NOMO-1 (cell line): ENCODE measurements around the gene LOXL3.
"Not testable (repeated sequence)": the region's sequence is repeated elsewhere in the genome, so short reads cannot be mapped to it uniquely, and the experiment has no call there.

Source experiments
- DNase-seq, 2 experiments: peaks; one replicate each; lab custom pipeline; 2025; ENCODE audit not compliant: unreplicated experiment in 2 of 2; lab: John Stamatoyannopoulos, UW

Gene LOXL3

GRCh38 chr2:74575320-74575719 is 21.6 kb upstream of the LOXL3 start:
- no peak for DNase-seq

DNA sequence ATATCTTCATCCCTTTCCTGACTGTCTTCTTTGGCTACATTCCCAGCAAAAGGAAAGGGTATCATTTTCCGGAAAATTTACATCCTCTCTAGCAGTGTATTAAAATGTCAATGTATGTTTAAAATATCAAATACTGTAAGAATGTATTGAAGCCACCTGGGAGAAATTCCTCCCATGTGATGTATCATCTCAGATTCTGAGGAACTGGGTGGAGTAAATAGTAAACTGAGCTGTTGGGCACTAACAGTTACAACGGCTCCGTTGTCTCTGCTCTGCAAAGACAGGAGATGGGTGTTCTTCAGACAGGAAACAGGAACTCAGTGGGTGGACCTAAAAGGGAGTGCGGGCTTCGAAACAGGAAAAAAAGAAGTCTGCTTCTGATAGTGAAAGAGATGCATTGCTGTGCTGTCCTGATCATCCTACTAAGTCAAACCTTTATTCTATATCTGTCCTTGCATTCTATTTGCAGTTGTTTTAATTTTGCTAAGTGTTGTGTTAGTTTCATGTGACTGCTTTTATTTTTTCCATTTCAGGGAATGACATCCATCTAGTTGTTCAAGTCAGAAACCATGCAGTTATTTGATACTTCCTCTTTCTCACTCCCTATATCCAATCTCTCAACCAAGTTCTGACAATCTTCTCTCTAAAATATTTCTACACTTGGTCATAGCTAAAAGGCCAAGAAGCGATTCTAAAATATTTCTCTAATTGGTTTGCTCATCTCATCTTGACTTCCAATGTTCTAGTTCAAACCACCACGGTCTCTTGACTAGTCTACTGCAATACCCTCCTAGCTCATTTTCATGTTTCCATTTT is 20.2 kb upstream of the LOXL3 start:
- peak; percentile 73 to 86 for DNase-seq

- no peak for DNase-seq
Measured at GRCh38 chr2:74572178-74572925, 18.6 kb upstream of the LOXL3 start.

DNA sequence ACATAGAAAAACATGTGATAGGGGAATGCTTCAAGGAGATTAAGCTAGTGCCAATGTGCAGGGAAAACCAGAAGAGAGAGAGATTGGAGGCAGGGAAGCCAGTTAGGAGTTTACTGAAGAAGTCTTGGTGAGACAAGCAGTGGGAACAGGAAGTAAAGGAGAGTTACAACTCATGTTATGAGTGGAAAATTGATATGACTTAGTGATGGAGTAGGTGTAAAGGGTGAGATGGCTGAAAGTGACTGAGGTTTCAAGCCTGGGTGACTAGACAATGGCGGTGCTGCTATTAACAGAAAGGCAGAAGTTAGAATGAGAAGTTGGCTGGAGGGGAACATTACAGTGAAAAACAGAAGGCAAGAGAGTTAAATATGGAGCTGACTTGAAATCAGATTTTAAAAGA is 17.3 kb upstream of the LOXL3 start:
- peak; percentile 22 to 27 for DNase-seq

DNA sequence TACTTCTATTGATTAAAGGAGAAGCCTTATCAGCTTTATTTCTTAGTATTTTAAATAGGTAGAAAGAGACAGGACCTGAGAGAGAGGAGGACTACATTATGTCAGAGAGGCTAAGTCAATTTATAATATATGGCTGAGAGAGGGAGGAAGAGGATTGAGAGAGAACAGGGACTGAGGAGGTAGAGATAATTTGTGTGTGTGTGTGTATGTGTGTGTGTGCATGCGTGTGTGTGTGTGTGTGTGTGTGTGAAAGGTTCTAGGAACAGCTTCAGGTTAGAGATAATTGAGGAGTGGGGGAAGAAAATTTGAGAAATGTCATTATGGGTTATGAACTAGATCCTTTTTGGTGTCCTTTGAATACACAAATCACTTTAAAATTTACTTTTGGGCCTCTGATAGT is 15.9 kb upstream of the LOXL3 start:
- no peak for DNase-seq

DNA sequence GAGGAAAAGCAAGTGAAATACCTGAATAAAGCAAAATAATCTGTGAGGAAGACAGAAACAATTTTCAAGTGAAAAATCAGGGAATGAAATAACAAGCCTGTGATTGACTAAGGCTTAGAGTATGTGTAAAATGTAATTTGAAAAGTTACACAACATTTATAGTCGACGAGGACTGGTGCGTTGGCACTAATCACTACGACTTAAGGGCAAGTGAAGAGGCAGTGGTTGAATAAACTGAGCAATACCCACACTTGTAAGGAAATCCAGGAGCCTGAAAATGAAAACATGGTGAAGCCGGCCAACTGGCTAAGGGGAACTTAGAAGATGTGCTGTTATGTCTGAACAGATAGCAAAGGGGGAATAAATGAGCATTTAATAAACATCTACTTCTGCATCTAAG is 14.1 kb upstream of the LOXL3 start:
- no peak for DNase-seq

DNA sequence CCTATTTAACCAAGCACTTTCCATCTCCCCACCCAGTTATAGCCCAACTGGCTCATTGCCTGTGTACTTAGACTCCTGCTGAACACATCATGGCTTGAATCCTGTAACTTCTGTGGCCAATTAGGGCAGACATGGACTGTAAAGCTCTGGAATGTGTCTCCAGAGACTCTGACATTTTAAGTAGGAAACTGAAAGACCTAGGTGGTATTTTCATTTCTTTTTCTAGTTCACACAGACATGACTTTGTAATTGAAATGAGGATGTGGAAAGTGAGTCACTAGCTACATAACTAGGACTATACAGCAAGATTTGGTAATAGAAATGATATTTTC is 13.0 kb upstream of the LOXL3 start:
- DNase-seq, result peak in 1 of 2 experiments; percentile 60

DNA sequence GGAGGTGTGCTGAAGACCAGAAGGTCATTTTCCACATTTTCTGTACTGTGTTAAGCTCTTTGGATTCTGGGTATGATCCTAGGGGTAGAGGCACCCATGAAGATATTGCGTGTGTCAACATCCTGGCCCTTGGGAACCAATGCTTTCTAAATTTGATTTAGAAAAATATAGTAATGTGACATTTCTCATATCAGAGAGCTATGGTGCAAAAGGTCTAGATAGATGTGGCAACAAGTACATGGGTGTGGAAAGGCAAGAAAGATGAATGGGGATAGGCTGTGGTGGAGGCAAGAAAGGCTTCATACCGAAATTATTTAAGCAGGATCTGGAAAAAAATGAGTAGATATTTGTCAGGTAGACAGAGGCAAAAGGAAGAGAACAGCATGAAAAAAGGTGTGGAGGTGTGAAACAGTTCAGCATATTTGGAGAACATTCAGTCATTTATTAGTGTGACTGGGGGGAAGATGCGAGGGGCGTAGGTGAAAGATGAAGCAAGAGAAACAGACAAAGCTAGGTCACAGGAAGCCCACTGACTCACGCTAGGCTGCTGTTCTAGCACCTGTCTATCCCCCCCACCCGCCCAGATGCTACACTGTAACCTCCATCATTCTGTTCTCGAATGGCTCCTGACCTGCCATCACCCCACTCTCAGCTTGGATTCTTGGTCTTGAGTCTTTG is 12.5 kb upstream of the LOXL3 start:
- DNase-seq, result no peak

DNA sequence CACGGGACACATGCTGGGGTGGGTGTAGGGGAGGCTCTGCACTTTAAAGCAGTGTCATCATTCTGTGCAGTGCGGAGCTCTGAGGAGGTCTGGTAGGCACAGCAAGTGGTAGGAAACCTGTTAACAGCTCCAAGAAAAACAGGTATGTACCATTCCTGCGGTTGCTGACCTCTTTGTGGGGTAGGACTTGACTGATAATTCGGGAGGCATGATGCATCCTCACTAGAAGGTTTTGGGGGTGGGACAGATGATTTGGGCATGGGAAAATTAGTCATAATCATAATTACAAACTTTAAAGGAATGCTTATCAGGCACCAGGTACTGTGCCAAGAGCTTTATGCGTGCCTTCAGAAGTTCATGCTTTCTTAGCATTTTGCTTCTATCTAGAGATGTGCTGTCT is 10.5 kb upstream of the LOXL3 start:
- no peak for DNase-seq

DNA sequence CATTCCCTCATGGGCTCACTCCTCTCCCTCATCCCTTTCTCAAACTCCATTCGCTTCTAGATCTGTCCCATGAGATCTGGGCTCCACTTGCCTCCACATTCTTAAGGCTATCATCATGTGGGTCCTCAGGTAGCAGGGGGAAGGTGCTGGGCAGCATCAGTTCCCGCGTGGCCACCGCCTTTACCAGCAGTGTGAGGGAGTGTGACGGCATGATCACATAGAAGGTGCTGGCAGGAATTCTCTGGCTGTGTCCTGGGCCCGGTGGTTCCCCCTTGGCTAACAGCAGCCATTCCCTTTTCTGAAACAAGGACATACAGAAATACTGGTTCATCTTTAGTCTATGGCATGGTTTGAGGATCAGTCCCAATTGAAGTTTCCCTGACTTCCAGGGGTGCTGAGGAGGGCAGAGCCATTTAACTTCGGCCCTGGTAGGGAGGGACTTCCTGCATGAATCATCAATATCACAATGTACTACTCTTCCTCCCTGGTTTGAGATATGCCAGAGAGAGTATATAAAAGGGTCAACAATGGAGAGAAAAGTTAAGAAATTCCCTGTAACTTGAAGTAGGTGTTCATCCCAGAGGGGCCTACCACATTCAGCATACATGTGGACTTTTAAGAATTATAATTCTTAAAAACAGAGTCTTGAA is 8.5 kb upstream of the LOXL3 start:
- no peak for DNase-seq

- DNase-seq, result not testable (repeated sequence)
Measured at GRCh38 chr2:74561022-74561421, 7.3 kb upstream of the LOXL3 start.

GRCh38 chr2:74560591-74560990 is 6.8 kb upstream of the LOXL3 start:
- no peak for DNase-seq

DNA sequence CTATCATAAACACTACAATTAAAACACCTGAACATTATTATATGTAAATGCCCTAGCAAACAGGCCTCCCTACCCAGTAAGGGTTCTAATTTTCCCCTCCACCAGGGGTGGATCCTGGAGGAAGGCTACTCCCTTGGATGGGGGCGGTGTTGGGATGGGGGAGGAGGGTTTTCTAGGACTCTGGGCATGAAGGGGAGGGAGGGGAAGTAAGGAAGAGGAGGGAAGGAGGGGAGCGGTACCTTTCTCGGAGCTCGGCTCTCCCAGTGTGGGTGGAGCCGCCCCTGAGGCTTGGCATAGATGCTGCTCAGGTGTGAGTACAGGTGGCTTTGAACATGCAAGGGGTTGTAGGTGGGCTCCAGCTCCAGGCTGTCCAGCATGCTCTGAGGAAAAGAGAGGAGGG is 6.2 kb upstream of the LOXL3 start:
- DNase-seq, result no peak

DNA sequence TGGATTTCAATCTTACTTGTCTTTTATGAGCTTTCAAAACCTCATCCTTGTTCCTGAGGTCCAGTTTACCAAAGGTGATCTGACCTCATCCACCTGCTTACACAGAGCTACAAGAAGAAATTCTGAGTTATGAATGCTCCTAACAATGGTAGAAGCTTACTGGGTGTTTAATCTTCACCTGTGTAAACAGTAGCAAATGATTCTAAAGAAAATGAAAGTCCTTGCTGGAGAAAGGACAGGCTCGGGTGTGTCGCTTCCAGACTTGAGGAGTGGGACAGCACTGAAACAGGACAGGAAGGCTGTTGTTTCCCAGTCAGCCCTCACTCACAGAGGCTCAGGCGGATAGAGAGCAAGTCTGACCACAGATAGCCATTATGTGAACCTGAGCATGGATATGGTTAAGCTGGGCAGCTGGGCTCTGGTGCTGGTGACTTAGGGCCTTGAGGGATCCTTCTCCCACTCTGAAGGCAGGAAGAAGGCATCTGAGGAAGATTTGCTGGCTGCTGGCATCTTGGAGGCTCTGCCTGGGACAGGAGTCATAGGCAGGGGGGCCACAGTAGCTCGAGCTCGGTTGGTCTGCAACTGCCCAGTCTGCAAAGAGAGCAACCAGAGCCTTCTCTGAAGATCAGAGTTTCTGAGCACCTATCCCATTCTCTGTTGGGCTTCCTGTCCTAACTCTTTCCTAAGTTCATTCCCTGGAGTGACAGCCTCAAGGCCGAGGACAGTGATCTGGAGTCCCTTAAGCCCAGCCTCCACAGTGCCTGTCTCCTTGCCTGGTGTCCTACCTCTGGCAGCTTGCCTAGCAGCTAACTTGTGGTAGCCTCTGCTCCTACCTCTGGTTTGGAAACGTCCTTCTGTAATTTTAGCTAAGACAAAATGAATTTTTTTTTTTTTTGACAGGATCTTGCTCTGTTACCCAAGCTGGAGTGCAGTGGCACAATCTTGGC is 4.8 kb upstream of the LOXL3 start:
- no peak for DNase-seq

DNA sequence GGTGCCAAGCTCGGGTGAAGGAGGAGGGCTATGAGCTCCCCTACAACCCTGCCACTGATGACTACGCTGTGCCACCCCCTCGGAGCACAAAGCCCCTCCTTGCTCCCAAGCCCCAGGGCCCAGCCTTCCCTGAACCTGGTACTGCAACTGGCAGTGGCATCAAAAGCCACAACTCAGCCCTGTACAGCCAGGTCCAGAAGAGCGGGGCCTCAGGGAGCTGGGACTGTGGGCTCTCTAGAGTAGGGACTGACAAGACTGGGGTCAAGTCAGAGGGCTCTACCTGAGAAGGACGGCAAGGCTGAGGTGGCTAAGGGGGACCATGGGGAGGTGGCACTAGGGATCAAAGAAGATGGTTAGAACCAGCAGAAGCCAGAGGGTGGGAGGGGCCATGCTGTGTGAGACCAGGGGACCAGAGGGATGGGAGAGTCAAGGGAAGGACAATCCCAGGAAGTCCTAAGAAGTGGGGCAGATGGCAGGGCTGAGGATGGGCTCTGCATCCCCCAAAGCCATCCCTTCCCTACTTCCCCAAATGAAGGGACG is 3.2 kb upstream of the LOXL3 start:
- no peak for DNase-seq

DNA sequence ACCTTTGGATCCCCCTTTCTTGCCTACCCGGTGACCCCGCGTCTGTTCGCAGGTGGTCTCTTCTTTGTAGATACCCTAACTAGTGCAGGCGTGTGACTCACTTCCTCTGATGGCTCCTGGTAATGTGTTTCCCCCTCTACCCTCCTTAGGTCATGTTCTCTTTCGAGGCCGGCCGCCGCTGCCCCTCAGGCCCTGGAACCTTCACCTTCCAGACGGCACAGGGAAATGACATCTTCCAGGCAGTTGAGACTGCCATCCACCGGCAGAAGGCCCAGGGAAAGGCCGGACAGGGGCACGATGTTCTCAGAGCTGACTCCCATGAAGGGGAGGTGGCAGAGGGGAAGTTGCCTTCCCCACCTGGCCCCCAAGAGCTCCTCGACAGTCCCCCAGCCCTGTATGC is 2.4 kb upstream of the LOXL3 start:
- no peak for DNase-seq

DNA sequence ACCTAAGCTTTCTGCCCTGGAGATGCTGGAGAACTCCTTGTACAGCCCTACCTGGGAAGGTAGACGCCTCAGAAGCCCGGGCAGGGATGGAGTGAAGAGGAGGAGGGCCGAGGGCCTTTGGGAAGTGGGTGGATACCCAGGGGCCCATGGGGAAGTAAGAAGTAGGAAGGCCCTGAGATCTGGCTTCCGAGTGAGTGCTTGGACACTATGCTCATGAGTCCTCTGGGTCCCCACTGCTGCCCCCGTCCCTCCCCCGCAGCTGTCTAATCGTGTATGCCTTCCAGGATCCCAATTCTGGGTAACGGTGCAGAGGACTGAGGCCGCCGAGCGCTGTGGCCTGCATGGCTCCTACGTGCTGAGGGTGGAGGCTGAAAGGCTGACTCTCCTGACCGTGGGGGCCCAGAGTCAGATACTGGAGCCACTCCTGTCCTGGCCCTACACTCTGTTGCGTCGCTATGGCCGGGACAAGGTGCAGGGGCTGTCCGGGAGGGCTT is 1.9 kb upstream of the LOXL3 start:
- peak; percentile 35 to 49 for DNase-seq

DNA sequence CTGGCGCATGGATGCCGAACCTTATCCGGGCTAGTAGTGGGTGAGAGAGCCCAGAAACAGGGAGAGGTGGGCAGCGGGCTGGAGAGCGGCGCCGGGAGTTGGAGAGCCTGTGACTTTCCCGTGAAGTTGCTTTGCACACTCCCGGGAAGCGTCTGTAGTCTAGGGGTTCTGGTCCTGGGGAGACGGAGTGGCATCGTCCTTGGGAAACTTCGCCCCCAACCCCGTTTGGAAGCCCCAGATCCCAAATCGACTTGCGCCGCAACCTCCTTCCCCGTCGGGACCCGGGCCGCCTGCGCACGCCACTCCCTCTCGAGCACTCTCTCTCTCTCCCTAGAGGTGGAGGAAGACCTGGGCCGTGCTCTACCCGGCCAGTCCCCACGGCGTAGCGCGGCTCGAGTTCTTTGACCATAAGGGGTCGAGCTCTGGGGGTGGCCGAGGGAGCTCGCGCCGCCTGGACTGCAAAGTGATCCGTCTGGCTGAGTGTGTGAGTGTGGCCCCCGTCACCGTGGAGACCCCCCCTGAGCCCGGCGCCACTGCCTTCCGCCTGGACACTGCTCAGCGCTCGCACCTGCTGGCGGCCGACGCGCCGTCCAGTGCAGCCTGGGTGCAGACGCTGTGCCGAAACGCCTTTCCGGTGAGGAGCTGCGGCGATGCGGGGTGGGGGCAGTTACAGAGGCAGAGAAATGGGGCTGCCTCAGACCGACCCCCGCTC is 1.2 kb upstream of the LOXL3 start:
- DNase-seq, result peak; percentile 46 to 53
